ENCODE measurements around the gene LEUTX. TPM values are rescaled to one million over a fixed set of nuclear protein-coding genes. Genes with fewer than 3 reads are reported as not detected.

The LEUTX gene
- total RNA-seq, 1 donor from 2014 or later: not detected

GRCh38 chr19:39824143-39825092 lies 45.8 kb downstream of the LEUTX start:
- Mint-ChIP-seq H3K4me3 (ENCODE audit: unreplicated experiment) (no peak overlapping the region), H3K36me3 (ENCODE audit: low read depth, unreplicated experiment) (peaks cover 8% of the 10 kb centered on the region), H3K9me3 (ENCODE audit: unreplicated experiment) (no peaks in the 10 kb centered on the region), H3K4me1 (ENCODE audit: unreplicated experiment) (no peaks in the 10 kb centered on the region), H3K27ac (ENCODE audit: unreplicated experiment) (peak overlapping the region; percentile 64), H3K27me3 (ENCODE audit: unreplicated experiment) (peaks cover 4% of the 10 kb centered on the region)
- DNase-seq (ENCODE audit: low spot score): peak; percentile 78
- no peak for TF ChIP-seq CTCF (IDR thresholded peaks at IDR 0.05; ENCODE audit: unreplicated experiment)

- no peak for TF ChIP-seq CTCF (IDR thresholded peaks at IDR 0.05; ENCODE audit: unreplicated experiment)
- H3K9me3 Mint-ChIP-seq (ENCODE audit: unreplicated experiment): no peaks in the 10 kb centered on the region
- H3K4me3 Mint-ChIP-seq (ENCODE audit: unreplicated experiment): no peak overlapping the region
- no peak for DNase-seq (ENCODE audit: low spot score)
- peaks cover 4% of the 10 kb centered on the region for H3K27me3 Mint-ChIP-seq (ENCODE audit: unreplicated experiment)
- H3K27ac Mint-ChIP-seq (ENCODE audit: unreplicated experiment): peak overlapping the region; percentile 64
- no peaks in the 10 kb centered on the region for H3K4me1 Mint-ChIP-seq (ENCODE audit: unreplicated experiment)
- peaks cover 12% of the 10 kb centered on the region for H3K36me3 Mint-ChIP-seq (ENCODE audit: low read depth, unreplicated experiment)
These were observed 46.4 kb downstream of the LEUTX start for GRCh38 chr19:39825093-39825463.

GRCh38 chr19:39825531-39826076 lies 47.0 kb downstream of the LEUTX start:
- Mint-ChIP-seq H3K27me3 (ENCODE audit: unreplicated experiment) (peaks cover 6% of the 10 kb centered on the region), H3K4me1 (ENCODE audit: unreplicated experiment) (no peaks in the 10 kb centered on the region), H3K36me3 (ENCODE audit: low read depth, unreplicated experiment) (peaks cover 18% of the 10 kb centered on the region), H3K27ac (ENCODE audit: unreplicated experiment) (no peak overlapping the region), H3K4me3 (ENCODE audit: unreplicated experiment) (no peak overlapping the region), H3K9me3 (ENCODE audit: unreplicated experiment) (no peaks in the 10 kb centered on the region)
- TF ChIP-seq CTCF (IDR thresholded peaks at IDR 0.05; ENCODE audit: unreplicated experiment): no peak
- no peak for DNase-seq (ENCODE audit: low spot score)

- H3K27me3 Mint-ChIP-seq (ENCODE audit: unreplicated experiment): peaks cover 8% of the 10 kb centered on the region
- no peak for DNase-seq (ENCODE audit: low spot score)
- H3K9me3 Mint-ChIP-seq (ENCODE audit: unreplicated experiment): no peaks in the 10 kb centered on the region
- no peak overlapping the region for H3K4me3 Mint-ChIP-seq (ENCODE audit: unreplicated experiment)
- H3K4me1 Mint-ChIP-seq (ENCODE audit: unreplicated experiment): no peaks in the 10 kb centered on the region
- peaks cover 25% of the 10 kb centered on the region for H3K36me3 Mint-ChIP-seq (ENCODE audit: low read depth, unreplicated experiment)
- TF ChIP-seq CTCF (IDR thresholded peaks at IDR 0.05; ENCODE audit: unreplicated experiment): no peak
- H3K27ac Mint-ChIP-seq (ENCODE audit: unreplicated experiment): no peak overlapping the region
These were observed 47.8 kb downstream of the LEUTX start for GRCh38 chr19:39826311-39826945.

Measured in endothelial cell (in vitro differentiated cells).